ENCODE data around the gene MRPS18A. TPM values are rescaled to one million over a fixed set of nuclear protein-coding genes. Genes with fewer than 3 reads are reported as not detected.

MRPS18A gene
- total and polyA plus RNA-seq, 2 donors from 2014 or later = 36.4 to 103 TPM

GRCh38 chr6:43736211-43736786 is 48.7 kb upstream of the MRPS18A start:
- H3K9me3 ChIP-seq (ENCODE audit: control insufficient read depth in 2 of 3, insufficient read depth in 1 of 3, low read length in 3 of 3) = no peaks in the 10 kb centered on the region
- TF ChIP-seq CTCF (IDR thresholded peaks at IDR 0.05; ENCODE audit: borderline replicate concordance, extremely low read depth, insufficient read depth) = no peak
- no peak overlapping the region for H3K4me3 ChIP-seq (ENCODE audit: low read length in 3 of 3)
- no peaks in the 10 kb centered on the region for H3K36me3 ChIP-seq (ENCODE audit: control insufficient read depth in 2 of 3, insufficient read depth in 3 of 3, low read length in 3 of 3)
- intact Hi-C loops (cut with DNase I) = no loop called here
- DNase-seq (peak in 1 of 5 donors; percentile 20), FAIRE-seq (no peak)
- H3K27me3 ChIP-seq (ENCODE audit: control insufficient read depth, insufficient read depth, low read length) = no peaks in the 10 kb centered on the region
- H3K27ac ChIP-seq (ENCODE audit: low read depth in 2 of 2, low read length in 2 of 2) = no peak overlapping the region
- no peak overlapping the region for H3K9ac ChIP-seq (ENCODE audit: low read length in 3 of 3)
- H3K4me1 ChIP-seq (ENCODE audit: control insufficient read depth in 2 of 3, insufficient read depth in 2 of 3, low read depth in 1 of 3, low read length in 3 of 3) = no peaks in the 10 kb centered on the region

GRCh38 chr6:43735642-43736199 is 48.1 kb upstream of the MRPS18A start:
- H3K27ac ChIP-seq (ENCODE audit: low read depth in 2 of 2, low read length in 2 of 2) = no peak overlapping the region
- no peak overlapping the region for H3K9ac ChIP-seq (ENCODE audit: low read length in 3 of 3)
- DNase-seq (peak in 1 of 5 donors; percentile 20), FAIRE-seq (no peak)
- H3K4me1 ChIP-seq (ENCODE audit: control insufficient read depth in 2 of 3, insufficient read depth in 2 of 3, low read depth in 1 of 3, low read length in 3 of 3) = no peaks in the 10 kb centered on the region
- TF ChIP-seq CTCF (IDR thresholded peaks at IDR 0.05; ENCODE audit: borderline replicate concordance, extremely low read depth, insufficient read depth) = no peak
- no peak overlapping the region for H3K4me3 ChIP-seq (ENCODE audit: low read length in 3 of 3)
- no peaks in the 10 kb centered on the region for H3K36me3 ChIP-seq (ENCODE audit: control insufficient read depth in 2 of 3, insufficient read depth in 3 of 3, low read length in 3 of 3)
- H3K9me3 ChIP-seq (ENCODE audit: control insufficient read depth in 2 of 3, insufficient read depth in 1 of 3, low read length in 3 of 3) = peaks cover 0 to 5% (median 0%) of the 10 kb centered on the region in 3 donors
- no peaks in the 10 kb centered on the region for H3K27me3 ChIP-seq (ENCODE audit: control insufficient read depth, insufficient read depth, low read length)
- intact Hi-C loops (cut with DNase I) = no loop called here

DNA sequence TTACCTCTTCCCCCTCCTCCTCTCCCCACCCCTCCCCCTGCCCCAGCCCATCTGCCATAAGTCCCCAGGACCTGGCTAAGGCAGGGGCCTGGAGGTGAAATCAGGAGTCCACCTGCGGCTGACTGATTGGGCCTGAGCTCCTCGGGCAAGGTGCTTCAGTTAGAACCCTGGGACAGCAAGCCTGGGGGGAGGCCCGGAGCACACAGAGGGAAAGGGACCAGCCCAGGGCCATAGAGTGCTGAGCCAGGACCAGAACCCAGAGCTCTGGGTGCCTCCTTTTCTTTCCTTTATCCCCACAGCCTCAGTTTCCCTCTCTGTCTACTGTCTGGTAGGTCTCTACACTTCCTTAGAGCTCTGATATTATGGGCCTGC is 46.7 kb upstream of the MRPS18A start:
- TF ChIP-seq CTCF (IDR thresholded peaks at IDR 0.05; ENCODE audit: borderline replicate concordance, extremely low read depth, insufficient read depth) = no peak
- H3K36me3 ChIP-seq (ENCODE audit: control insufficient read depth in 2 of 3, insufficient read depth in 3 of 3, low read length in 3 of 3) = no peaks in the 10 kb centered on the region
- intact Hi-C loops (cut with DNase I) = no loop called here
- H3K9me3 ChIP-seq (ENCODE audit: control insufficient read depth in 2 of 3, insufficient read depth in 1 of 3, low read length in 3 of 3) = peaks cover 0 to 5% (median 0%) of the 10 kb centered on the region in 3 donors
- no peaks in the 10 kb centered on the region for H3K27me3 ChIP-seq (ENCODE audit: control insufficient read depth, insufficient read depth, low read length)
- no peak overlapping the region for H3K4me3 ChIP-seq (ENCODE audit: low read length in 3 of 3)
- H3K4me1 ChIP-seq (ENCODE audit: control insufficient read depth in 2 of 3, insufficient read depth in 2 of 3, low read depth in 1 of 3, low read length in 3 of 3) = no peaks in the 10 kb centered on the region
- H3K27ac ChIP-seq (ENCODE audit: low read depth in 2 of 2, low read length in 2 of 2) = no peak overlapping the region
- FAIRE-seq (no peak), DNase-seq (no peak)
- H3K9ac ChIP-seq (ENCODE audit: low read length in 3 of 3) = no peak overlapping the region

Measured in kidney (tissue), 14 donors.